ENCODE data around the gene PRKN. TPM values are rescaled to one million over a fixed set of nuclear protein-coding genes. Genes with fewer than 3 reads are reported as not detected.

The PRKN gene
- under 1 TPM in 1 of 6 experiments, not detected in 5; 0.32 TPM for total RNA-seq (2021; fragmentation: NEBNext Ultra II Directional; extraction: Animal tissue kit (Norgen Biotek cat#: 25700))
- long read RNA-seq, partial matches to known transcripts = 0 of 1 reads
- long read RNA-seq, other reads (novel, unspliced or antisense) = 1 of 1 reads

DNA sequence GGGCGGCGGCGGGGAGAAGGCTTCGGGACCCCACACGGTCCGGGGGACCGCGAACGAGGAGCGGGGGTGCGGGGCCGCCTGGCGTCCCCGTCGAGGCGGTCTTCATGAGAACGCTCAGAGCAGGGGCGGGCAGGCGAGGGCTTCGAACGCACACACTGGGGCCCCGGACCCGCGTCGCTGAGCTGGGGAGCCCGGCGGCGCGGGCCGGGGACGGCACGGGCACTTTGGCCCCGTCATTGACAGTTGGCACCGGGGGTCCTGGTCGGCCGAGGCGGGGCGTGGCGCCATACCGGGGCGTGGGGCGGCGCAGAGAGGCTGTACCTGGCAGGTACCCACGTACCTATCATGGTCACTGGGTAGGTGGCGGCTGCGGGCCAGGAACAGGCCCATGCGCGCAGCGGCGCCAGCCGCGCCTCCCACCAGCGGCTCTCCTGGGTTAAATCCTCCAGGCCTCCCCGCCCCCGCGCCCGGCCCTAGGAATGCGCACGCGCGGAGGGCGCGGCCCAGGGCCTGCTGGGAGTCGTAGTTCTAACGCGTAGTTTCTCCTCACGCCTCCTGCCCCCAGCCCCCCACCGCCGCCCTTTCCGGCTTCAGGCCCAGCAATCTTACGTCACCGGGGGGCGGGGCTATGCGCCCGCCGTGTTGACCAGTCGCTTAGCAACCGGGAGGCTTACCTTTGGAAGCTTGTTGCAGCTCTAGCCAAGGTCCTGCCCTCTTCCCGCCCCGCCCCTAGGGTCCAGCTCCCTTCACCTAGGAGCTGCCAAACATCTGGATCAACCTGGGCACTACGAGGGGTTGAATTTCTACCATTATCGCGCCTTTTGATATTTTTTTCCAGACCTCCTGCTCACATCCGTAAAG lies at the start of gene PRKN, which contains the start of gene PACRG:
PRKN (minus strand) TSS at position 445 of the 861 bp plus-strand sequence.
PACRG (plus strand) TSS at position 653 of the 861 bp plus-strand sequence.
- TF ChIP-seq CTCF (IDR thresholded peaks at IDR 0.05) = no peak
- Mint-ChIP-seq H3K4me3 (peak within 1 kb of the TSS; percentile 89), H3K36me3 (ENCODE audit: low read depth) (no peaks in the 10 kb centered on the region), H3K4me1 (ENCODE audit: low read depth) (peaks cover 8% of the 10 kb centered on the region), H3K27ac (peak within 1 kb of the TSS; percentile 87), H3K9me3 (no peaks in the 10 kb centered on the region), H3K27me3 (ENCODE audit: insufficient read depth) (no peaks in the 10 kb centered on the region)
- DNase-seq = peak; percentile 94

- H3K27me3 Mint-ChIP-seq (ENCODE audit: insufficient read depth) = no peaks in the 10 kb centered on the region
These were observed 49.5 kb upstream of the PRKN start for GRCh38 chr6:162777091-162777490.

GRCh38 chr6:162773996-162774395 lies 46.4 kb upstream of the PRKN start:
- Mint-ChIP-seq H3K4me3 (no peak overlapping the region), H3K4me1 (ENCODE audit: low read depth) (no peaks in the 10 kb centered on the region), H3K27me3 (ENCODE audit: insufficient read depth) (no peaks in the 10 kb centered on the region), H3K9me3 (peaks cover 39% of the 10 kb centered on the region), H3K27ac (no peak overlapping the region), H3K36me3 (ENCODE audit: low read depth) (no peaks in the 10 kb centered on the region; the same call in 1 of the 2 replicates)
- TF ChIP-seq CTCF (IDR thresholded peaks at IDR 0.05) = no peak
- DNase-seq = no peak

More at GRCh38 chr6:162777091-162777490, 49.5 kb upstream of the PRKN start:
- Mint-ChIP-seq H3K27ac (no peak overlapping the region), H3K9me3 (peaks cover 48% of the 10 kb centered on the region), H3K4me1 (ENCODE audit: low read depth) (no peaks in the 10 kb centered on the region), H3K36me3 (ENCODE audit: low read depth) (no peaks in the 10 kb centered on the region; the same call in 1 of the 2 replicates), H3K4me3 (no peak overlapping the region)
- no peak for TF ChIP-seq CTCF (IDR thresholded peaks at IDR 0.05)
- DNase-seq = no peak

DNA sequence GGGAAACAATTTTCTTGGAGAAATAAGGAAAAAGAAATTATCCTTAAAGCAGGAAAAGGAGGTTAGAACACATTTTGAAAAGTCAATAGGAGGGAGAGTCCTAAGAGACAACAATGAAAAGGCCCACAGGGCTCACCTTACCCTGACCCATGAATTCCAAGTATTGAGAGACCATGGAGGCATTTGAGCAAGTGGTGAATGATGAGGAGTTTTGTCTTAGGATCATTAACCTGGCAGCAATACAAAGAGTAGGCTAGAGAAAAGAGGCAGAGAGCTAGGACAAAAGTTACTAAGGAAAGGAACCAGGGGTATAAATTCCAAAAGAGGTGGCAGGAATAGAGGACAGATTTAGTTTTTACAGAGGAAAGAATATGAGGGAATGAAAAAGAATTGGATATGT lies 44.9 kb upstream of the PRKN start:
- Mint-ChIP-seq H3K27ac (no peak overlapping the region), H3K4me3 (no peak overlapping the region), H3K27me3 (ENCODE audit: insufficient read depth) (no peaks in the 10 kb centered on the region), H3K9me3 (peaks cover 39% of the 10 kb centered on the region), H3K4me1 (ENCODE audit: low read depth) (no peaks in the 10 kb centered on the region), H3K36me3 (ENCODE audit: low read depth) (no peaks in the 10 kb centered on the region; the same call in 1 of the 2 replicates)
- DNase-seq = no peak
- TF ChIP-seq CTCF (IDR thresholded peaks at IDR 0.05) = no peak

DNA sequence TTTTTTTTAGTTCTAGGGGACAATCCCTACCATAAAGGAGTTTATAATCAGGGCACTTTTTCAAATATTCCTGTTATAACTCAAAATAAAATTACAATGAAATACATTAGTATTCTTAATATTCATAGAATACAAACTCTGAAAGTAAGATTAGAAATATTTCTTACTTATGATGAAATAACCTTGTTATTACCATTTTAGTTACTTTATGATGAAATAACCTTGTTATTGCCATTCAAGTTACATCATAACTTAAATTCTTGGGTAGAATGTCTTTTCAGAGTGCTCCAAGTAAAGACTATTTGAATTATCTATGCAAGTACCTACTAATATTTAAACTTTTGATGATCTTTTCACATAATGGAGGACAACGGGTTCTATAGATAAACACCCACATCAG lies 43.4 kb upstream of the PRKN start:
- DNase-seq = no peak
- no peaks in the 10 kb centered on the region for H3K27me3 Mint-ChIP-seq (ENCODE audit: insufficient read depth)
- H3K9me3 Mint-ChIP-seq = peaks cover 35% of the 10 kb centered on the region
- no peak overlapping the region for H3K27ac Mint-ChIP-seq
- H3K4me3 Mint-ChIP-seq = no peak overlapping the region
- H3K4me1 Mint-ChIP-seq (ENCODE audit: low read depth) = no peaks in the 10 kb centered on the region
- no peak for TF ChIP-seq CTCF (IDR thresholded peaks at IDR 0.05)
- no peaks in the 10 kb centered on the region; the same call in 1 of the 2 replicates for H3K36me3 Mint-ChIP-seq (ENCODE audit: low read depth)
